Stimulated activated CD8-positive, alpha-beta memory T cell treated with anti-CD3 and anti-CD28 coated beads, Interleukin-15, amount 100 ng/mL, for 1 hour (primary cell): ENCODE measurements around the gene EP300.
"Not testable (repeated sequence)": the region's sequence is repeated elsewhere in the genome, so short reads cannot be mapped to it uniquely, and the experiment has no call there.

Experiments used
- DNase-seq: peaks from one replicate; pipeline ENCODE4 v3.0.0-alpha.2; 2020; ENCODE audit warnings: low read depth

EP300 gene

GRCh38 chr22:41152902-41153301 is 60.5 kb downstream of the EP300 start:
- DNase-seq, result no peak

DNA sequence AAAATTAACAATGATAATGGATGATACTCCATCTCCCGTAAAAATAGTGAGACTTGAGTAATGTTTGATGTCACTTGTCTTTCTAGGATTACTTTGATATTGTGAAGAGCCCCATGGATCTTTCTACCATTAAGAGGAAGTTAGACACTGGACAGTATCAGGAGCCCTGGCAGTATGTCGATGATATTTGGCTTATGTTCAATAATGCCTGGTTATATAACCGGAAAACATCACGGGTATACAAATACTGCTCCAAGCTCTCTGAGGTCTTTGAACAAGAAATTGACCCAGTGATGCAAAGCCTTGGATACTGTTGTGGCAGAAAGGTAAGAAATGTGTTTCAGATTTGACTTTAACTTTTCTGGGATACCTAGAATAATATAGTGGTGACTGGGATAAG is 64.7 kb downstream of the EP300 start:
- no peak for DNase-seq

DNA sequence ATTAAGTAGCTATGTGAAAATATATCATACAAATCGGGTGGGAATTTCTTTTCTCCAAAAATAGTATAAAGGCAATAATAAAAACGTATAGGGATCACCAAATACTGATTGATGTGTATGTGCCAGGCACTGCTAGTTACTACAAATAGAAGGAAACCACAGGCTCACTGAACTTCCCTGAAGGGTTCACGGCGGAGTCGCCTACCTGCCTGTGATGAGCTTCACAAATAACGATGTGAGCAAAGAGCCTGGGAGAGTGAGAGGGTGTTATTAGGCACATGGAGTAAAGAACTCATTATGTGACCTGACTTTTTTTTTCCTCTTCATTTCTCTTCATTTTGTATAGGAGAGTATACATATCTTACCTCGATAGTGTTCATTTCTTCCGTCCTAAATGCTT is 76.8 kb downstream of the EP300 start:
- DNase-seq, result no peak

GRCh38 chr22:41171996-41172395 is 79.6 kb downstream of the EP300 start:
- no peak for DNase-seq

DNA sequence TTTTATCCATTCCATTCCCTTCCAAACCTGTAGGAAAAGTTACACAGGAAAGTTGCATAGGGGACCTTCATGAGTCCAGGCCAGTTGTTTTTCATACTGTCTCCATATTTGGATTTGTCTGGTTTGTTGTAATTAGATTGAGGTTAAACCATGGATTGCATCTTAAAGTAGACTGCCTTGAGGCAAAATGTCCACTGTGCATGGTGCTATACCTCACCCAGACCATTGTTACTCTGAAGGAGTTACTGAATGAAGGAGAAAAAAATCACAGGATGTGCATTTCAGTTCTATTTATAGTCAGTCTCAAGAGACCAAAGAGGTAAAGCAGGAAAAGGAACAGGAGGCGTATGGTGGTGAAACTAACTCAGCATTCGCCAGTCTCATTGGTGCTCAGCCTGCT is 83.2 kb downstream of the EP300 start:
- DNase-seq, result no peak

DNA sequence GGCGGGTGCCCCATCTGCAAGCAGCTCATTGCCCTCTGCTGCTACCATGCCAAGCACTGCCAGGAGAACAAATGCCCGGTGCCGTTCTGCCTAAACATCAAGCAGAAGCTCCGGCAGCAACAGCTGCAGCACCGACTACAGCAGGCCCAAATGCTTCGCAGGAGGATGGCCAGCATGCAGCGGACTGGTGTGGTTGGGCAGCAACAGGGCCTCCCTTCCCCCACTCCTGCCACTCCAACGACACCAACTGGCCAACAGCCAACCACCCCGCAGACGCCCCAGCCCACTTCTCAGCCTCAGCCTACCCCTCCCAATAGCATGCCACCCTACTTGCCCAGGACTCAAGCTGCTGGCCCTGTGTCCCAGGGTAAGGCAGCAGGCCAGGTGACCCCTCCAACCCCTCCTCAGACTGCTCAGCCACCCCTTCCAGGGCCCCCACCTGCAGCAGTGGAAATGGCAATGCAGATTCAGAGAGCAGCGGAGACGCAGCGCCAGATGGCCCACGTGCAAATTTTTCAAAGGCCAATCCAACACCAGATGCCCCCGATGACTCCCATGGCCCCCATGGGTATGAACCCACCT is 84.7 kb downstream of the EP300 start:
- no peak for DNase-seq

DNA sequence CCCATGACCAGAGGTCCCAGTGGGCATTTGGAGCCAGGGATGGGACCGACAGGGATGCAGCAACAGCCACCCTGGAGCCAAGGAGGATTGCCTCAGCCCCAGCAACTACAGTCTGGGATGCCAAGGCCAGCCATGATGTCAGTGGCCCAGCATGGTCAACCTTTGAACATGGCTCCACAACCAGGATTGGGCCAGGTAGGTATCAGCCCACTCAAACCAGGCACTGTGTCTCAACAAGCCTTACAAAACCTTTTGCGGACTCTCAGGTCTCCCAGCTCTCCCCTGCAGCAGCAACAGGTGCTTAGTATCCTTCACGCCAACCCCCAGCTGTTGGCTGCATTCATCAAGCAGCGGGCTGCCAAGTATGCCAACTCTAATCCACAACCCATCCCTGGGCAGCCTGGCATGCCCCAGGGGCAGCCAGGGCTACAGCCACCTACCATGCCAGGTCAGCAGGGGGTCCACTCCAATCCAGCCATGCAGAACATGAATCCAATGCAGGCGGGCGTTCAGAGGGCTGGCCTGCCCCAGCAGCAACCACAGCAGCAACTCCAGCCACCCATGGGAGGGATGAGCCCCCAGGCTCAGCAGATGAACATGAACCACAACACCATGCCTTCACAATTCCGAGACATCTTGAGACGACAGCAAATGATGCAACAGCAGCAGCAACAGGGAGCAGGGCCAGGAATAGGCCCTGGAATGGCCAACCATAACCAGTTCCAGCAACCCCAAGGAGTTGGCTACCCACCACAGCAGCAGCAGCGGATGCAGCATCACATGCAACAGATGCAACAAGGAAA is 85.4 kb downstream of the EP300 start:
- DNase-seq, result no peak

GRCh38 chr22:41178425-41178975 is 86.1 kb downstream of the EP300 start:
- DNase-seq, result no peak

GRCh38 chr22:41180362-41180761 is 88.0 kb downstream of the EP300 start:
- not testable (repeated sequence) for DNase-seq

DNA sequence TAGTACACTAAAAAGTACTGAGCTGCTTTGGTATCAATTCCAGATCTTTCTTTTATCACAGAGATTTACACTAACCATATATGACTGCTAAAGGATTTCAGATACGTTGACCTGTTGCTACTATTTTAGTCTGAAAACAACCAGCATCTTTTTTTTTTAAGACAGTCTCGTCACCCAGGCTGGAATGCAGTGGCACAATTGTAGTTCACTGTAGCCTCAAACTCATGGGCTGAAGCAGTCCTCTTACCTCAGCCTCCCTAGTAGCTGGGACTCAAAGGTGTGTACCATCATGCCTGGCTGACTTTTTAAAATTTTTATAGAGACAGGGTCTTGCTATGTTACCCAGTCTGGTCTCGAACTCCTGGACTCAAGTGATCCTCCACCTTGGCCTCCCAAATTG is 88.5 kb downstream of the EP300 start:
- DNase-seq, result no peak

DNA sequence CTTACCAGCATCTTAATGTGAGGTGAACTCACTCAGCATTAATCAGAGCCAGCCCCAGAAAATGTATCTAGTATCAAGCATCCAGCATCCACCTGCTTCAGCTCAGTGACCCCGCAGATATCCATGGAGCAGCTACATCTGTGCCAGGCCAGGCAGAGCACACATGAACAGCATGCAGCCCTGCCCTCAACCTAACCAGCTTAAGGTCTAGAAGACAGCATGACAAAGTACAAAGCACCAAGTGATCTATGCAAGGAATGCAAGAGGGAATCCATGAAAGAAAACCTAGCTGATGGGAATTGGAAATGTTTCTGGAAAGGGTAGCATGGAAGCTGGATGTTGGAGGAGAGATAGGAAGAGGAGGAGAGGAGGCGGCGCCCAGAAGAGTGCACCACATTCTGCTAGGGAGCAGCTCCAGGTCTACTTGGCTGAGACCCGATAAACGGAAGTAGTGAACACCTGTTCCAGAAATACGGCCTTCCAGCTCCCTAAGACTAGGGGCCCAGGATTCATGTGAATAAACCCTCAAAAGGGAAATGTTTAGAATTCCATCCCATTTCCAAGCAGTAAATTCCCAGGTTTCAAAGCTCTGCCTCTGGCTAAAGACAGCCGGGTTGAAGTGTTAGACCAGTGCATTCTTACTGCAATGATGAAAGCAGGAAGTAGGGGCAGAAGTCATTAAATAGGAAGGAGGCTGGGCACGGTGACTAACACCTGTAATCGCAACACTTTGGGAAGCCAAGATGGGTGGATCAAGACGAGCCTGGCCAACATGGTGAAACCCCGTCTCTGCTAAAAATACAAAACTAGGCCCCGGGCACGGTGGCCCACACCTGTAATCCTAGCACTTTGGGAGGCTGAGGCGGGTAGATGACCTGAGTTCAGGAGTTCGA is 89.2 kb downstream of the EP300 start:
- DNase-seq, result no peak

DNA sequence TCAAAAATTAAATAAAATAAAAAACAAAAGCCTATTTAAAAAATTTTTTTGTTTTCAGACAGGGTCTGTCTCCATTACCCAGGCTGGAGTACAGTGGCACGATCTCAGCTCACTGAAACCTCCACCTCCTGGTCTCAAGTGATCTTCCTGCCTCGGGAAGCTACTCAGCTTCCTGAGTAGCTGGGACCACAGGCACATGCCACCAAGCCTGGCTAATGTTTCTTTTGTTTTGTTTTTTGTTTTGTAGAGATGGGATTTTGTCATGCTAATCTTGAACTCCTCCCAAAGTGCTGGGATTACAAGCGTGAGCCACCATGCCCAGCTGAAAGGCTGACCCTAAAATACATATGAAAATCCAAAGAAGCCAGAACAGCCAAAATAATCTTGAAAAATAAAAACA is 92.3 kb downstream of the EP300 start:
- no peak for DNase-seq

- DNase-seq, result no peak
These were observed 99.1 kb downstream of the EP300 start for GRCh38 chr22:41191467-41191866.

DNA sequence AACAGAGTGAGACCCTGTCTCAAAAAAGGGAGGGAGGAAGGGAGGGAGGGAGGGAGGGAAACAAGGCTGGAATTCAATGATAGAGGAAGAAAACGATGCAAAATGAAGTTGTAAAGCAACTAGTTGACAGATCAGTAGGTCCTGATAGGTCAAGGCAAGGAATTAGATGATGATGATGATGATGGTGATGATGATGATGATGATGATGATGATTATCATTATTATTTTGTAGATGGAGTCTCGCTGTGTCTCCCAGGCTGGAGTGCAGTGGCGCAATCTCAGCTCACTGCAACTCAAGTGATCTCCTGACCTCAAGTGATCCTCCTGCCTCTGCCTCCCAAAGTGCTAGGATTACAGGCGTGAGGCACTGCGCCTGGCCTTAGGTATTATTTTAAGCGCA is 101.4 kb downstream of the EP300 start:
- DNase-seq, result no peak

GRCh38 chr22:41197038-41197972 is 104.9 kb downstream of the EP300 start:
- peak; percentile 61 for DNase-seq

GRCh38 chr22:41198027-41198580 is 105.7 kb downstream of the EP300 start:
- no peak for DNase-seq

DNA sequence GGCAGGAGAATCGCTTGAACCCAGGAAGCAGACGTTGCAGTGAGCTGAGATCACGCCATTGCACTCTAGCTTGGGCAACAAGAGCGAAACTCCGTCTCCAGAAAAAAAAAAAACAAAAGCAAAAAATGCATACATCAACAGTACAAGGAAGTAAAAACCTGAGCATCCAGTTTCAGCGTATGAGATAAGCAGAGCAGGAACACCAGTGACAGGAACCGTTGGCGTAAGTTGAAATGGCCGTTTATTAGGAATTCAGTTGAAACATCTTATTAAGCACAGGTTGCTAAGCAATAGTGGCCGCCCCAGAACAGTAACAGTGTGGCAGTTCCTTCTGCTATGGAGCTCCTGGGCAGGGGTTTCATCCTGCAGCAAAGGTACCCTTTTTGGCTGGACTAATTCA is 108.7 kb downstream of the EP300 start:
- DNase-seq, result no peak

DNA sequence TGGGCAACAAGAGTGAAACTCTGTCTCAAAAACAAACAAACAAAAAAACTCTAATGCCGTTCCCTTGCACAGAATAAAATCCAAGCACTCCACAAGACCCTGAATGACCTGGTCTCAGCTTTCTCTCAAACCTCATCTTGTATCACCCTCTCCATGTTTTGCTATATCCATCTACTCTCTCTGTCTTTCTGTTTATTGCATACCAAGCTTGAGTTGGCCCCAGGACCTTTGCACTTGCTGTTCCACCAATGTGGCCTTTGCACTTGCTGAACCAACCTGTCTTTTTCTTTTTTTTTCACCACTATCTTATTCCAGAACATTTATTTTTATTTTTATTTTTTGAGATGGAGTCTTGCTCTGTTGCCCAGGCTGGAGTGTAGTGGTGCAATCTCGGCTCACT is 110.7 kb downstream of the EP300 start:
- DNase-seq, result no peak

GRCh38 chr22:41204066-41204465 is 111.7 kb downstream of the EP300 start:
- no peak for DNase-seq

DNA sequence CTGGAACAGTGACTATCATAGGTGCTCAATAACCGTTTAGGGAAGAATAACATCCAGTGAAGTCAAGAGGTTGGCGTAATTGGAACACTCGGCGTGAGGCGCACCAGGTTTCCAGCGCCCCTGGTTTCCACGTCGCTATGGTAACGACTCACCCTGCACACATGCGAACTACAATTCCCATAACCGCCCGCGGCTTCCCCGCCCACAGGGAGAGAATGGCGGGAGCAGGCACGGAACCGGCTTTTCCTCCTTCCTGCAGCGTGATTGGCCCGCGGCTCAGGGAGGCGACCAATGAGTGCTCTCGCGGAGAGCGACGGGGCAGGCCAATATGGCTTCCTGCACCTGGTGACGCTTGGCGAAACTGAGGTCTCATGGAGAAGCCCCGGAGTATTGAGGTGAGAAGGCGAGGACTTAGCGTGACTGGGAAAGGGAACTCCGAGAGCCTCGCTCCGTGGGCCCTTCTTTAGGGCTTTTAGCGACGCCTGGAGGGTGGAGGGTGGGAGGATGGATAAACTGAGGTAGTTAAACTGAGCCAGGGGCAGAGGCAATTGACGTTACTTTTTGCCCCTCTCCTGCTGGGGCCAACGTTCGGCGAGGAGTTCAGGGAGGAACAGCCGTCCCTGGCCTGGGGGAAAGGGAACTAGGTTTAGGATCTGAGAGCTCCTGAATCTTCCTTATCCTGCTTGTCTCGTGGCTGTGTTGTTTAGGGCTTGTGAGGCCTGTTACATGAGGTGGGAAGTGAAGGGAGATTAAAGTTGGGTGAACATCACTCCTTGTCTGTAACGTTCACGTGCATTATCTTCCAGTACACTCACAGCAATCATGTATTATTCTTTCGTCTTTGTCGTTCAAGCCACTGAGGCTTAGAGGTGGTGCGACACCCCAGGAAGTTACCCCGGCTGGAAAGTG is 112.9 kb downstream of the EP300 start, which contains the start of gene L3MBTL2:
TSS of gene L3MBTL2 (plus strand) at position 321 of the 909 bp plus-strand sequence. CDS start at position 372, 51 bp downstream.
- peak; percentile 99 for DNase-seq
